Measurements from ENCODE around the gene NEK11.

- TF ChIP-seq CTCF (IDR thresholded peaks at IDR 0.05) (no peak), POLR2A (IDR thresholded peaks at IDR 0.05) (no peak)
Observed at GRCh38 chr3:130990282-130990681, 36.4 kb upstream of the NEK11 start.

Data from thyroid gland (tissue), 4 donors.